Gastroesophageal sphincter (tissue), 4 donors: Measurements from ENCODE around the gene LLGL2. TPM values are rescaled to one million over a fixed set of nuclear protein-coding genes. Genes with fewer than 3 reads are reported as not detected.

Experiments
- ATAC-seq: fragments of 150-250 bp; one replicate; pipeline ENCODE4 v1.9.1; 2016; ENCODE audit warnings: mild to moderate bottlenecking, moderate library complexity
- H3K27ac ChIP-seq, 4 donors: fragments of 200-600 bp; sonication (generic) in 3 of 4; 1 replicate in 3 of 4; 2 replicates in 1 of 4; pipeline ENCODE4 v1.5.1; 2016 to 2019
- H3K27me3 ChIP-seq: fragments of 200-600 bp; sonication (generic); one replicate; pipeline ENCODE4 v1.5.1; 2019
- H3K36me3 ChIP-seq, 2 donors: fragments of 200-600 bp; sonication (generic); one replicate each; pipeline ENCODE4 v1.5.1; 2019; ENCODE audit warnings: control low read depth in 1 of 2
- H3K4me1 ChIP-seq, 3 donors: fragments of 200-600 bp; sonication (generic); 1 replicate in 2 of 3; 2 replicates in 1 of 3; pipeline ENCODE4 v1.5.1; 2016 to 2019; ENCODE audit warnings: control low read depth in 2 of 3
- H3K4me3 ChIP-seq, 2 donors: fragments of 200-600 bp; sonication (generic); one replicate each; pipeline ENCODE4 v1.5.1; 2019; ENCODE audit warnings: mild to moderate bottlenecking in 1 of 2, moderate library complexity in 1 of 2
- H3K9me3 ChIP-seq, 3 donors: fragments of 200-600 bp; sonication (generic); one replicate each; pipeline ENCODE4 v1.5.1; 2017 to 2019; ENCODE audit warnings: control low read depth in 2 of 3
- CTCF ChIP-seq, 4 experiments: fragments of 200-600 bp in 2 of 4; fragments of 450-650 bp in 2 of 4; sonication (generic) in 1 of 4; IDR thresholded peaks; one replicate each; pipeline ENCODE4 v1.5.1; 2017 to 2019; ENCODE audit warnings: antibody characterized with exemption in 4 of 4, mild to moderate bottlenecking in 2 of 4, moderate library complexity in 2 of 4
- EP300 ChIP-seq: sonication (generic); formaldehyde crosslinking; IDR thresholded peaks from one replicate; pipeline ENCODE4 v1.6.1; 2017; ENCODE audit warnings: antibody characterized with exemption, mild to moderate bottlenecking
- POLR2A ChIP-seq, 2 donors: fragments of 450-650 bp; IDR thresholded peaks; one replicate each; pipeline ENCODE4 v1.6.1; 2017; ENCODE audit warnings: antibody characterized with exemption in 2 of 2, mild to moderate bottlenecking in 2 of 2, moderate library complexity in 1 of 2
- POLR2AphosphoS5 ChIP-seq: sonication (generic); formaldehyde crosslinking; IDR thresholded peaks from one replicate; pipeline ENCODE4 v1.6.1; 2017; ENCODE audit warnings: antibody characterized with exemption
- WGBS, 2 donors: methylation state at CpG; one replicate each; pipeline ENCODE4 v1.1.5; 2018; ENCODE audit warnings: low coverage in 1 of 2; 5-methylcytosine and 5-hydroxymethylcytosine counted together
- total RNA-seq, 4 donors: library from RNA; depleted of rRNA; stranded (reverse); fragments of >200 nt; gene quantifications; one replicate each; pipeline ENCODE4 v1.1.0, GENCODE V29; 2016

The LLGL2 gene
- total RNA-seq, 4 donors from 2014 or later, result 2.3 to 7.9 (median 5.8) TPM

GRCh38 chr17:75587675-75588595 lies 62.4 kb downstream of the LLGL2 start, which contains the start of gene MYO15B:
TSS of gene MYO15B (plus strand) at chr17:75587800. CDS start at chr17:75588058, 258 bp downstream.
- H3K4me3 ChIP-seq, result peak within 1 kb of the TSS; percentile 60 to 73
- TF ChIP-seq POLR2A (IDR thresholded peaks at IDR 0.05) (peak; percentile 31 to 36), EP300 (no peak), CTCF (IDR thresholded peaks at IDR 0.05) (peak in 3 of 4 experiments; percentile 34 to 53 (median 47))
- H3K27ac ChIP-seq, result peak within 1 kb of the TSS; percentile 54 to 93 (median 90)
- no CpG with 5 or more reads among the region's 82 CpGs for WGBS, 2 donors
- peaks cover 0 to 34% (median 5%) of the 10 kb centered on the region in 3 donors for H3K4me1 ChIP-seq
- no peaks in the 10 kb centered on the region for H3K9me3 ChIP-seq
- H3K36me3 ChIP-seq, result no peaks in the 10 kb centered on the region
- H3K27me3 ChIP-seq, result peaks cover 14% of the 10 kb centered on the region
- ATAC-seq, result peak; percentile 23

GRCh38 chr17:75588596-75589011 lies 63.1 kb downstream of the LLGL2 start:
- ATAC-seq, result peak; percentile 30
- no peaks in the 10 kb centered on the region for H3K36me3 ChIP-seq
- H3K4me1 ChIP-seq, result peaks cover 0 to 34% (median 5%) of the 10 kb centered on the region in 3 donors
- peak overlapping the region; percentile 54 to 93 (median 90) for H3K27ac ChIP-seq
- H3K9me3 ChIP-seq, result no peaks in the 10 kb centered on the region
- H3K4me3 ChIP-seq, result peak overlapping the region; percentile 60 to 73
- peaks cover 14% of the 10 kb centered on the region for H3K27me3 ChIP-seq
- TF ChIP-seq CTCF (IDR thresholded peaks at IDR 0.05) (no peak), EP300 (no peak), POLR2AphosphoS5 (no peak), POLR2A (IDR thresholded peaks at IDR 0.05) (no peak)
- no CpG with 5 or more reads among the region's 49 CpGs for WGBS, 2 donors

- H3K9me3 ChIP-seq, result no peaks in the 10 kb centered on the region
- peak; percentile 89 for ATAC-seq
- peaks cover 14% of the 10 kb centered on the region for H3K27me3 ChIP-seq
- WGBS, 2 donors, result 1% methylated on average over 14 of the region's 100 CpGs; no CpG with 5 or more reads in 1 of the 2 donors
- H3K36me3 ChIP-seq, result no peaks in the 10 kb centered on the region
- peak overlapping the region; percentile 54 to 93 (median 90) for H3K27ac ChIP-seq
- peaks cover 0 to 34% (median 5%) of the 10 kb centered on the region in 3 donors for H3K4me1 ChIP-seq
- peak; percentile 58 to 68 for TF ChIP-seq POLR2A (IDR thresholded peaks at IDR 0.05)
- peak in 3 of 4 experiments; percentile 89 to 91 (median 90) for TF ChIP-seq CTCF (IDR thresholded peaks at IDR 0.05)
- TF ChIP-seq EP300, result no peak
- TF ChIP-seq POLR2AphosphoS5, result no peak
- peak overlapping the region; percentile 60 to 73 for H3K4me3 ChIP-seq
These were observed 63.8 kb downstream of the LLGL2 start for GRCh38 chr17:75589012-75589918.

- peaks cover 14% of the 10 kb centered on the region for H3K27me3 ChIP-seq
- H3K9me3 ChIP-seq, result no peaks in the 10 kb centered on the region
- peak overlapping the region in 1 of 2 donors; percentile 73 for H3K4me3 ChIP-seq
- TF ChIP-seq CTCF (IDR thresholded peaks at IDR 0.05) (no peak), EP300 (no peak), POLR2A (IDR thresholded peaks at IDR 0.05) (no peak), POLR2AphosphoS5 (no peak)
- ATAC-seq, result no peak
- H3K4me1 ChIP-seq, result peaks cover 0 to 34% (median 5%) of the 10 kb centered on the region in 3 donors
- 76 to 84% methylated on average over 5 to 9 of the region's 29 CpGs for WGBS, 2 donors
- H3K36me3 ChIP-seq, result no peaks in the 10 kb centered on the region
- H3K27ac ChIP-seq, result peak overlapping the region in 3 of 4 donors; percentile 89 to 93 (median 90)
These were observed 64.4 kb downstream of the LLGL2 start for GRCh38 chr17:75589919-75590303.
